ENCODE measurements around the gene IPO13.

IPO13 gene

GRCh38 chr1:43931711-43932660 lies 14.8 kb upstream of the IPO13 start:
- DNase-seq, result no peak

DNA sequence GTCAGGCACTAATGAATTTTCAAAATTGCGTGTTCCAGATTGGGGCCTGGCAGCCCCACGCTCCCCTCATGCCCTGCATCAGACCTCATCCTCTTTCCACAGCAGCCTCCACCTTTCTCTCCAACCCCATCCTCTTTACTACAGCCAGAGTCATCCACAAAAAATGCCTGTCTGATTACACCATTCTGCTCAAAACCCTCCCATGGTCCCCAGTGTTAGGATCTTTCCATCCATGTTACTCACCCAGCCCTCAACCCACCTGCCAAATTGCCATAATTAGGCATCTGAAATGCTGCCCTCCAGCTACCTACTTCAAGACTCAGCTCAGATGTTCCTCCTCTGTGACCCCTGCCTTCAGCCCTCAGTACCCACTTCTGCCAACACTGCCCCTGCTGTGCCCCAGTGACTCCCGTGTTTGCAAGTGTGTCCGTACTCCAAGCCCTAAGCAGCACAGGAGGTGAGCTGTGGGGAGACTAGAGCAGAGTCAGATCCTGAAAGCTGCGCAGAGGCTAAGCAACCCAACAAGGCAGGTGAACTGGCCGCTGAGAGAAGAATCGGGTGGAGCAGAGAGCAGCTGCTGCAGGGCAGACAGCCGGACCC lies 13.9 kb upstream of the IPO13 start:
- DNase-seq, result peak; percentile 65

- DNase-seq, result no peak
Measured at GRCh38 chr1:43933386-43934100, 13.2 kb upstream of the IPO13 start, which contains the start of gene ARTN. Gene ARTN, plus strand, starts transcription at chr1:43933801. Its CDS starts 1,856 bp downstream, at chr1:43935657.

GRCh38 chr1:43934101-43934985 lies 12.4 kb upstream of the IPO13 start:
- peak; percentile 48 for DNase-seq

GRCh38 chr1:43934986-43935324 lies 11.8 kb upstream of the IPO13 start:
- DNase-seq, result no peak

- no peak for DNase-seq
Measured at GRCh38 chr1:43935711-43936427, 10.9 kb upstream of the IPO13 start.

DNA sequence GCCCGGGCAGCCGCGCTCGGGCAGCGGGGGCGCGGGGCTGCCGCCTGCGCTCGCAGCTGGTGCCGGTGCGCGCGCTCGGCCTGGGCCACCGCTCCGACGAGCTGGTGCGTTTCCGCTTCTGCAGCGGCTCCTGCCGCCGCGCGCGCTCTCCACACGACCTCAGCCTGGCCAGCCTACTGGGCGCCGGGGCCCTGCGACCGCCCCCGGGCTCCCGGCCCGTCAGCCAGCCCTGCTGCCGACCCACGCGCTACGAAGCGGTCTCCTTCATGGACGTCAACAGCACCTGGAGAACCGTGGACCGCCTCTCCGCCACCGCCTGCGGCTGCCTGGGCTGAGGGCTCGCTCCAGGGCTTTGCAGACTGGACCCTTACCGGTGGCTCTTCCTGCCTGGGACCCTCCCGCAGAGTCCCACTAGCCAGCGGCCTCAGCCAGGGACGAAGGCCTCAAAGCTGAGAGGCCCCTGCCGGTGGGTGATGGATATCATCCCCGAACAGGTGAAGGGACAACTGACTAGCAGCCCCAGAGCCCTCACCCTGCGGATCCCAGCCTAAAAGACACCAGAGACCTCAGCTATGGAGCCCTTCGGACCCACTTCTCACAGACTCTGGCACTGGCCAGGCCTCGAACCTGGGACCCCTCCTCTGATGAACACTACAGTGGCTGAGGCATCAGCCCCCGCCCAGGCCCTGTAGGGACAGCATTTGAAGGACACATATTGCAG lies 10.2 kb upstream of the IPO13 start:
- no peak for DNase-seq

GRCh38 chr1:43937179-43937865 lies 9.4 kb upstream of the IPO13 start:
- peak; percentile 0 for DNase-seq

DNA sequence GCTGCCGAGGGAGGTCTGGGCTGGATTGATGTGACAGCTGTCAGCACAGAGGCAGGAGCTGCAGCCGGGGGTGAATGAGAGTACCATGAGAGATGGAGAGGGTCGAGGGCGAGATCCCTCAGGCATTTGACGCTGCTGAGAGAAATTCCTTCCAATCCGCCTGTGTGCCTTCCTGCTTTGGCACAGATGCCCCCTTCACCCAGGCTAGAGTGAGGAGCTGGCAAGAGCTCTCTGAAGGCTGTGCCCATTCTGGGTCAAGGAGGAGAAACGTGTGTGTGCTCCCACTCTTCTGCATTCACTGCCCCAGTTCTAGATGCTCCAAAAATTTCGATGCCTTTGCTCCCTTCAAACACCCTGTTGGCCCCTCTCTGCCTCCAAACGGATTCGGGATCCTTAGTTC lies 8.4 kb upstream of the IPO13 start:
- no peak for DNase-seq

DNA sequence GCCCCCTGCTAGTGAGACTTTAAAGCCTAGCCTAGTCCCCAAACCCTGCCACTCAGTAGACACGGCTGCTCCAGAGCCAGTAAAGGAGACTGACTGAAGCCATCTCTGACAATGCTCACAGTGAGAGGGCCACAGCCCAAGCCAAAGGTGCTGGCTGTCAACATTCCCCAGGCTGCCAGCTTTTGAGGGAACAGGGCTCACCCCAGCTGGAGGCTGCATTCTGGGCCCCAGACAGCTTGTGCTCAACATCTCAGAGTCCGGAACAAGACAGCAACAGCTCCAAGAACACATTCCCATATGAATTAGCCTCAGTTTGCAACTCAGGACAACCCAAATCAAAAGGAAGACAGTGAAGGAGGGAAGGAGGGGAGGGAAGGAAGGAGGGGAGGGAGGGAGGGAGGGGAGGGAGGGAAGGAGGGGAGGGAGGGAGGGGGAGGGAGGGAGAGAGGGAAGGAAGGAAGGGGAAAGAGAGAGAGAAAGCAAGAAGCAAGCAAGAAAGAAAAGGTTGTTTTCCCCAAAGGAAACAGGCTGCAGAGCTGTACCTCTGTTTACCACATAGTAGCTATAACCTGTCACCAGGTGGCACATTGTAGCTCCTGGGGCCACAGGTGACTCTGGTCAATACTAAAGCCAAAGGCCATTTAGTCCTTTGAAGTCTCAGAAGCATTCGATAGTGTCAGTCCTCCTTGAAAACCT lies 7.7 kb upstream of the IPO13 start:
- peak; percentile 0 for DNase-seq

- no peak for DNase-seq
Measured at GRCh38 chr1:43942411-43942810, 4.3 kb upstream of the IPO13 start.

GRCh38 chr1:43944860-43945259 lies 1.9 kb upstream of the IPO13 start:
- no peak for DNase-seq

DNA sequence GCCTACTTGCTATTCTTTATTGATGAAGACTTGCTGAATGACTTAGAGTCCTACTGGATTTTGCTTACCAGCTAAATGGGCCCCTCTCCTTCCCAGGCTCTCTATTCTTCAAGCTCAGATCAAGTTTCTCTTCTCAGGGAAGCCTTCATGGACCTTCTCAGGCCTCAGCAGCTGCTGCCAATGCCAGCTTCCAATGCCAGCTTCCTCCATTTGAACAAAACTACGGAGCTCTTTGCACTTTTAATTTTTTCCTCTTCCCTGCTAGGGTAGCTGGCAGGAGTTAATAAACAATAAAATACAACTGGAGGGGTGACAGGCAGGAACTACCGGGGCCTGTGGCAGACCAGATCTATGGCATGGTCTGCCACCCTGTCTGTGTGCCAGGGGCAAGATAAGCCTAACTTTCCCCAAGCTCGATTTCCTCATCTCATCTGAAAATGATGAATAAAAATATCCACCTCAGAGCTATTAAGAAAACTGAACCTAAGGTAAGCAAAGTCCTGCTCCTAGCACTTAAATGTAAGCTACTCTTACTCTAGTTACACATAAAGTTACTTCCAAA lies 995 bp upstream of the IPO13 start:
- no peak for DNase-seq

DNA sequence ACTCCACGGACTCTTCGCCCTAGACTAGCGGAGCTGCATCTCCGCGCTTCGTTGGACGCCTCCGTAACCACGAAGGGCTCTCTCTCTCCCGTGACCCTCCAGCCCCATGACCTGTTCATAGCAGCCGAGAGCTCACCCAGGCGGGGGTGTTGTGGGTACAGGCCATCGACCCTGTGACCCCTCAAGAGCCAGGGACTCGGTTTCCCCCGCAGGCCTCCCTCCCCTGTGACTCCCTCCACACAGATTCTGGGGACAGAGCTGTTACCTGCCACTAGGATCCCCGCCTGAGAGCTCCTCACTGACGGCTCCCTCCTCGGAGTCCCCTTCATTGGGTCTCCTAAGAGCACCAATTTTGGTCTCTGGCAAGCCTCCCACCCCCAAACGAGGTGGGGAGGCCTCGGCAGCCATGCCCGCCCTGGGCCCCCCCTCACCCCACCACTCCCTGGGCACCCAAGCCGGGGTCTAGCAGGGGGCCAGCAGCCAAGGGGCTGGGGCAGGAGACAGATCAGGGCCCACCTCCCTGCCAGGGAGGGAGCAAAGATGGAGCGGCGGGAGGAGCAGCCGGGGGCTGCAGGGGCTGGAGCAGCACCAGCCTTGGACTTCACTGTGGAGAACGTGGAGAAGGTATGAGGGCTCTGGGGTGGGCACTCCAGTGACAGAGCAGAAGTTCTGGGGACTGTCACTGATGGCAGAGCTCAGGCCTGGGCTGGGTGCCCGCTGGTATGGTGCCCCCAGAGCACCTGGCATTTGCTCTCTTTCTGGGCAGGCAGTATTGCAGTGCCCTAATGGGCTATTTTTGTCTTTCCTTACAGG lies 517 bp downstream of the IPO13 start:
- no peak for DNase-seq

DNA sequence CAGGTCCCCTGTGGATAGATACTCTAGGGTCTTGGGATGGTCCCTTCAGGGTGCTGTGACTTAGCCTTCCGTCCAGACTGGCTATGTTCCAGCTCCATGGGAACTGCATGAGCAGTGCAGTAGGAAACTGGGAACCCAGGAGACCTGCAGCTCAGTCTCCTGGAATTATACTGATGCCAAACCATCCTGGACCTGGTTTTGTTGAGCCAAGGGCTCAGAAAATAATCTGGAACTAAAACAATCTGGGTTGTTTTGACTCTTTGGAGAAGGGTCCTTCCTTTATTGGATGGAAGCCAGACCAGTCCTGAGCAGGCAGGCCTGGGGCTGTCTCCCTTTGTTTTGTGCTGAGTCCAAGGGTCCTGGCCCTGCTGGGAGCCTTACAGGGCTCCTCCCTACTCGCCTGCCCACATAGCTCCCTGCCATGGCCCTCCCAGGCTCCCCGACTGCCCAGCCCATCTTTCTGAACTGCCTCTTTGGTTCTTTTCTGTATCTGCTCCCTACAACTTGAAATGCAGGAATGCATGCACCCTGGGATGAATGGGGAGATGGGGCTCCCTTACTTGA lies 1.2 kb downstream of the IPO13 start:
- DNase-seq, result no peak

GRCh38 chr1:43949678-43950077 lies 2.9 kb downstream of the IPO13 start:
- no peak for DNase-seq

- DNase-seq, result no peak
Measured at GRCh38 chr1:43951021-43951985, 4.6 kb downstream of the IPO13 start.

Measured in HCEC 1CT (cell line).